Activated T-cell treated with anti-CD3 and anti-CD28 coated beads for 48 hours (primary cell): Measurements from ENCODE around the gene RAI1.
"Not testable (repeated sequence)": the region's sequence is repeated elsewhere in the genome, so short reads cannot be mapped to it uniquely, and the experiment has no call there.

ENCODE experiments used
- DNase-seq: peaks from one replicate; pipeline ENCODE4 v3.0.0-alpha.2; 2020; ENCODE audit warnings: low read depth

The RAI1 gene

DNA sequence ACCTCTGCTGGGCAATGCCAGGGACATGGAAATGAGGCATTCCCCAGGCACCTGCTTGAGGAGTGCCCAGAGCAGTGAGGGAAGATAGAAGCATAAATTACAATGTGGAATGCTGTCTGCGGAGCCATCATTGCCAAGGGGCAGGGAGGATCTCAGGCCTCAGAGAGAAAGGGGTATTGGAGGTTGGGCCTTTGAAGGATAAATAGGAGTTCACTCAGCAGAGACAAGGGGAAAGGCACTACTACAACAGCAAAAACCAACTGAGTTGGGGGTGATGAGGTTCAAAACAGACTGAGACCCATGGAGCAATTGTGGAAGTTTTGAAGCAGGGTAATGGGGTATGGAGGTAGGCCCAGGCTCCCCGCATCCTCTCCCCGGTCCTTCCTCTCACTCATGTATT is 122.7 kb downstream of the RAI1 start:
- no peak for DNase-seq

GRCh38 chr17:17805575-17805974 is 124.3 kb downstream of the RAI1 start:
- DNase-seq, result no peak

GRCh38 chr17:17806035-17806434 is 124.8 kb downstream of the RAI1 start:
- no peak for DNase-seq

DNA sequence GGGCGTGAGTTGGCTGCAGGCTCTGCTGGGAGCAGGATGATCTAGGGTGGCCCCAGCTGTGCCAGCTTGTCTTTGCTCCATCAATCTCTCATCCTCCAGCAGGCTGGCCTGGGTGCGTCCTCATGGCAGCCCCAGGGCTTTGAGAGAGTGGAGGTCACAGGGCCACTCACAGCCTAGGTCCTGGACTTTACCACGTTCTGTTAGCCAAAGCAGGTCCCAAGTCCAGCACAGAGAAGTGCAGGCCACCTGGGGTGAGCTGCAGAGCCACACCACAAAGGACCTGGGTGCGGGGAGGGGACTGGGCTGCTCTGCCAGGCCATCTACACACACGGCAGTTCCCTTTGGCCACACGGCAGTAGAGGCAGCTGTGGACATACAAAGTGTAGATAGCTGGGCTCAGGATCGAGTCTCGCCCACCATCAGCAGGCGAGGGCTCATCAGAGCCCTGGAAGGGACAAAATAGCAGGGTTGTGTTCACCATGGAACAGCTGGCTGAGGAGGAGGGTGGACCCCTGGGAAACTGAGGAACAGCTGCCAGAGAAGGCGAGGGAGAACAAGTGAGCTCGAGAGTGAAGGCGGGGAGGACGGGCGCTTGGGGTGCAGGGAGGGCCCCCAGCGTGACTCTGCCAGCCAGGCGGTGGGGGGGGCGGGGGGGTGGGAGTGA is 125.5 kb downstream of the RAI1 start:
- no peak for DNase-seq

DNA sequence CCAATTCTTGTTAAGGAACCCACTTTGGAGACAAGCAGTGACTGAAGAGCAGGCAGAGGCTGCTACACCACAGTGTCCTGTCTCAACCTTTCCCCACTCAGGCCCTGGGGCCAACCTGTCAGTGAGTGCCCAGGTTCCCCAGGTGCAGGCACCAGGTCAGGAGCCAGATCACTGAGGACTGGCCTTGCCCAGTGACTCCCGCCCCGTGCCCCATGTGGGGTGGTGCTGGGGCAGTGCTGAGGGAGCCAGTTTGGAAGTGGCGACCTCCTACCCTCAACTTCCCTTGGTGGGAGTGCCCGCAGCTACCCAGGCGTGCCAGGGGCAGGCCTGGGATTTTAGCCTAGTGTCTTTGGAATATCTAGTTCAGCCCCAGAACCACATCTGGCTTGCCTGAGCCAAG is 126.2 kb downstream of the RAI1 start:
- DNase-seq, result no peak

DNA sequence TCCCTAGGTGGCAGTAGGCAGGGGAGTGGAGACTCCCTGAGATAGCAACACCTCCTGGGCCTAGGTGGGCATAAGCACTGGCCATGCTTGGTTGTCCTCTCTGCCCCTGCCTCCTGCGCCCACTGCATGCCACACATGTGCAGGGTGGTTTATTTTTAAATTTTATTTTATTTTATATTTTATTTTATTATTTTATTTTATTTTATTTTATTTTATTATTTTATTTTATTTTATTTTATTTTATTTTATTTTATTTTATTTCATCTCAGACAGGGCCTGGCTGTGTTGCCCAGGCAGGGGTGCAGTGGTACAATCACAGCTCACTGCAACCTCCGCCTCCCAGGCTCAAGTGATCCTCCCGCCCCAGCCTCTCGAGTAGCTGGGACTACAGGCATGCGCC is 126.9 kb downstream of the RAI1 start:
- not testable (repeated sequence) for DNase-seq

GRCh38 chr17:17808706-17809432 is 127.6 kb downstream of the RAI1 start:
- DNase-seq, result no peak

GRCh38 chr17:17809531-17810083 is 128.3 kb downstream of the RAI1 start:
- no peak for DNase-seq

- DNase-seq, result no peak
These were observed 129.0 kb downstream of the RAI1 start for GRCh38 chr17:17810084-17810894.

DNA sequence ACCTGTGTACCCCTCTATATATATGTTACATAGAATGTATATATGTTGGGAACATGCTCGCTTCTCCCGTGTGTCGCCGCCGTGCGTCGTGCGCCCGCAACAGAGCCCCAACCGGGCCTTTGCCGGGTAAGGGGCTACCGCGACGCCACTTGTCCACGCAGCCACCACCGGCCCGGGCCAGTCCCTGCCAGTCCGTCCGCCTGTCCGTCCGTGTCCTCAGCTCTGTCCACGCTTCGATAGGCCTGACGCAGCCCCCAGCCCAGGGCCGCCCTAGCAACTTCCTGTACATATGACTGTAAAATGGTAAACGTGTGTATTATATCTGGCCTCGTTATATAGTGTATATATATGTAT is 129.6 kb downstream of the RAI1 start:
- no peak for DNase-seq

DNA sequence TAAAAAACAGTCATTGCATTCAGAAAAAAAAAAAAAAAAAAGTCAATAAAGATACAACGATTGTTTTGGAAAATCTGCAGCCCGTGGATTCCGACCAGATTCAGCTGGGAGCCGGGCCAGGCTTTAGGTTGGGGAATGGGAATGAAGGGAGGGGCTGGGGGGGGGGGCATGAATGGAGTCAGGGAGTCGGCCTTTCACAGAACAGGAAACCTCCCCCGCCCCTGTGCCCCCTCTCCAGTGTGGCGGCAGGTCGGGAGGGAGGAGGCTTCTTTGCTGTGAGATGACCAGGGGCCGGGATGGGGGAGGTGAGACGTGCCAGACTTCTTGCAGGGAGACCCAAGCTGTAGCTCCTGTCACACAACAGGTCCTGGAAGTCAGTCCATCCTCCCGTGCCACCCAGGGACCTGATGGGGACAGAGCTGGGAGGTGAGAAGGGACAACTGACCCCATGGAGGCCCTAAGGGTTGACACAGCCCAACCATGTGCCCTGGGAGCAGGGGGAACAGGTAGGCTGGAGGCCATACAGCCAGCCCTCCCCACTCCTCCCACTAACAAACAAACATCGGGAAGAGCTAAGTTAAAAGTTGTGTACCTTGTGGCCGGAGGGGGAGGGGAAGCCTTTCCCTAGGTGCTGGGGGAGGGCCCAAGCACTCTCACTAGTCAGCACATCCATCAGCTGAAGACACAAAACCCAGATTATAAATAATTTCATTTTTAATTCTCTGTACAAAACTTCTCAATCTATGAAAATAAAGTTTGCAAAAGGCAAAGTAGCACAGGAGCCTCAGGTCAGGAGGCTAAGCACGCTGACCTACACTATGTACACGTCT is 130.3 kb downstream of the RAI1 start:
- DNase-seq, result no peak

- DNase-seq, result peak; percentile 59
These were observed 131.2 kb downstream of the RAI1 start for GRCh38 chr17:17812211-17813054.

DNA sequence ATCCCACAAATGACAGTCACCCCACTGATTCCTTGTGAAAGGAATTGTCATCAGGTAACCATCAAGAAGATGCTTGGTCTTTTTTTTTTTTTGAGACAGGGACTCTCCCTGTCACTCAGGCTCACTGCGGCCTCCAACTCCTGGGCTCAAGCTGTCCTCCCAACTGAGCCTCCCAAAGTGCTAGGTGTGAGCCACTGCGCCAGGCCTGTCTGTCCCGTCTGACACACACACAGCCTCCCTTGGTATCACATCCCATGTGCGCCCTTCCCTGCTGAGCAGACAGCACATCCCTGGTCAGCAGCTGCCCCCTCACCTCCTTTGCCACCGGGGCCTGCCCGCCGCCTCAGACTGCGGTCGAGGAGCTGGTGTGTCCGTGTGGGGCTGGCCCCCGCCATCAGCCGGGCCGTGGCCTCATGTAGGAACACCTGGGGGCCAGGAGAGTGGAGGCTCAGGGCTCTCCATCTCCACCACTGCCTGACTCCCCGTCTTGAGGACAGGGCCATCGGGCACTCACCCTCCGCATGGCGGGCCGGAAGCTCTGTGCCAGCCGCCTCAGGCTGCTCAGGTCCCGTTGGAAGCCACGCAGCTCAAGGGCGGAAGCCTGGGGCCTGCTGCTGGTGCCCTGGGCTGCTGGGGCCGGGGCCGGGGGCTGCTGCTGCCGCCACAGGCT is 131.9 kb downstream of the RAI1 start:
- DNase-seq, result no peak

- no peak for DNase-seq
These were observed 132.5 kb downstream of the RAI1 start for GRCh38 chr17:17813725-17814095.

GRCh38 chr17:17814162-17815061 is 133.2 kb downstream of the RAI1 start:
- no peak for DNase-seq

DNA sequence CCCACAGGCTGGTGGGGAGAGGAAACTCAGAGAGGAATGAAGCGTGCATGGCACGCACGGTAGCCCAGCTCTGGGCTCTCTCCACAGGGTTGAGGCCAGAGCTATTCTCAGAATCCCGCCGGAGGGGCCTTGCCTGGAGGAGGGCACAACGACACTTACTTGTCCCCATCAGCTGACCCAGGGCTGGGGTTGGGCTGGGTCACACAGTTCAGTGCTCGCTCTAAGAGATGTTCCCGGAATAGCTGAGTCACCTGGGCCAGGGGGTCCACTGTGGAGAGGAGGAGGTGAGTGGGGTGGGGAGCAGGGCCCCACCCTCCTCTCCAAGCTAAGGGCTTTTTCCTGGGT is 133.8 kb downstream of the RAI1 start:
- DNase-seq, result no peak

GRCh38 chr17:17815436-17816200 is 134.4 kb downstream of the RAI1 start:
- DNase-seq, result no peak

DNA sequence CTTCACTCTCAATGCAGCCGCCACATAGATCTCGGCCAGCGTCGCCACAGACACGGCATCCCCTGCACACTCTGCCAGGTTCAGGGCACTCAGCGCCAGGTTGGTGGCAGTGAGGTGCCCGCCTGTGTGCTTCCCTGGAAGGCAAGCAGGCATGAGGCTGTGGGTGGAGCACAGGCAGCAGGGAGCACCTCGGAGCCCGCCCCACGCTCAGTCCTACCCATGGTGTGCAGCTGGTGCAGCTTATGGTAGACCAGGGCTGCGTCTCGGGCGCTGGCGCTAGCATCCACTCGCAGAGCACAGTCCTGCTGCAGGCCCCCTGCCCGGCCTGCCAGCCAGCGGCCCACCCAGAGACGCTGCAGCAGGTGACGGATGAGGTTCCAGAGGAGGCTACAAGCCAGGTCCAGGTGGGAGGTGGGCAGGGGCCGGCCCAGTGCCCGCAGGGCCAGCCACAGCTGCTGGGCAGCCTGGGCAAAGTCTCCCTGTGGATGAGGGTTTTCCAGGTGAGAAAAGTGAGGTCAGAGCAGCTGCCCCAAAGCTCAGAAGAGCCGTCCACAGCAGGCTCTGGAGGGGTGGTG is 135.1 kb downstream of the RAI1 start:
- no peak for DNase-seq
